ENCODE measurements around the gene MOV10L1.

- TF ChIP-seq POLR2A (IDR thresholded peaks at IDR 0.05) (no peak), CTCF (IDR thresholded peaks at IDR 0.05) (no peak)
Observed at GRCh38 chr22:50153056-50153755, 63.4 kb downstream of the MOV10L1 start.

All from thyroid gland (tissue), 4 donors.